D341Med (cell line): ENCODE measurements around the gene TMEM164.
A peak's percentile ranks its signal among the peaks of the same experiment; 100 is the strongest.

Experiments
- DNase-seq: peaks from one replicate; pipeline ENCODE4 v3.0.0; 2012; ENCODE audit warnings: low spot score

The TMEM164 gene

DNA sequence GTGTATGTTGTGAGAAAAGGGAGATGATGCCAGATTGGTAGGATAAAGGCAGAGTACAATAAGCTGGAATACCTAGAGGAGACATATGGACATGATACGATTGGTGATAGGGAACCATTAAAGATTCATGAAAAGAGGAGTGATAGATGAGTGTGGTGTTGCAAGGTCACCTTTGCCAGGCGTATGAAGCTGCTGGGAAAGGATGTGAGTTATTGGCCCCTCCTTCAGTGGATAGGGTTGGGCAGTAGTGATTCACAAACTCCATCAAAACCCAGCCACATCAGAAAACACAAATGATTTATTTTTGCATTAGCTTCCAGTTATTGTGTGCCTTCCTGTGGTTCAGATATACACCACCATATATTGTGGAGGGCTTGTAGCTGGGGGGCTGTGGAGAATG lies 34.3 kb downstream of the TMEM164 start:
- DNase-seq: no peak

DNA sequence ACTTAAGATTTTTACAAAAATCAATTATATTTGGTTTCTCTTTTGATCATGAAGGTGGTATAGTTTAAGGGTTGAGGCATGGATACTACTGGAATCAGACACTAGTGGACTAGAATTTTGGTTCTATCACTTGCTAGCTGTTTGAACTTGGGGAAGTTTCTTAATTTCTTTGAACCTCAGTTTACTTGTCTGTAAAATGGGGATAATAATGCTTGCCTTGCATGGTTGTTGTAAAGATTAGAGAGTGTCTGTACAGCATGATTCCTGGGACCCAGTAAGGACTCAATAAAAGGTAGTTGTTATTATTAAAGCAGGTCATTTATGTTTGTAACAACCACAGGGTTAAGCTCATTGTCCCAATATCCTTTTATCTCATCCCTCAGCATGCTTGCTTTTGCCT lies 36.0 kb downstream of the TMEM164 start:
- no peak for DNase-seq

- DNase-seq: no peak
These were observed 39.1 kb downstream of the TMEM164 start for GRCh38 chrX:110041980-110042379.

GRCh38 chrX:110042496-110042895 lies 39.6 kb downstream of the TMEM164 start:
- DNase-seq: no peak

DNA sequence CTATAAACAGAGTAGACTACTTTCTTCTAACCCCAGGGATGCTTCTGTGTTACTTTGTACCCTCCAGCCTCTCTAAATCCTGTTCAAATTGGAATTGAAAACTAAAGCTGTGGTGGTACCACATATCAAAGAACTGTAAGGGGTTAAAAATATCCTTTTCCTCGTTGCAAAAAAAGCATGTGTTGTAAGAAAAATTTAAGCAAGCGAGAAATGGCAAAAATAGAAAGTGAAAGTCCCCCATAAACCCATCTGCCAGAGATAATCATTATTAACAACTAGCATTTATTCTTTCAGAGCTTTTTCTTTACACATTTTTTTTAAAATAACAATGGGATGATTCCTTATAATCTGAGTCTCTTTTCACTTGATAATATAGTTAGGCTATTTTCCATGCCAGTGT lies 40.6 kb downstream of the TMEM164 start:
- DNase-seq: no peak

DNA sequence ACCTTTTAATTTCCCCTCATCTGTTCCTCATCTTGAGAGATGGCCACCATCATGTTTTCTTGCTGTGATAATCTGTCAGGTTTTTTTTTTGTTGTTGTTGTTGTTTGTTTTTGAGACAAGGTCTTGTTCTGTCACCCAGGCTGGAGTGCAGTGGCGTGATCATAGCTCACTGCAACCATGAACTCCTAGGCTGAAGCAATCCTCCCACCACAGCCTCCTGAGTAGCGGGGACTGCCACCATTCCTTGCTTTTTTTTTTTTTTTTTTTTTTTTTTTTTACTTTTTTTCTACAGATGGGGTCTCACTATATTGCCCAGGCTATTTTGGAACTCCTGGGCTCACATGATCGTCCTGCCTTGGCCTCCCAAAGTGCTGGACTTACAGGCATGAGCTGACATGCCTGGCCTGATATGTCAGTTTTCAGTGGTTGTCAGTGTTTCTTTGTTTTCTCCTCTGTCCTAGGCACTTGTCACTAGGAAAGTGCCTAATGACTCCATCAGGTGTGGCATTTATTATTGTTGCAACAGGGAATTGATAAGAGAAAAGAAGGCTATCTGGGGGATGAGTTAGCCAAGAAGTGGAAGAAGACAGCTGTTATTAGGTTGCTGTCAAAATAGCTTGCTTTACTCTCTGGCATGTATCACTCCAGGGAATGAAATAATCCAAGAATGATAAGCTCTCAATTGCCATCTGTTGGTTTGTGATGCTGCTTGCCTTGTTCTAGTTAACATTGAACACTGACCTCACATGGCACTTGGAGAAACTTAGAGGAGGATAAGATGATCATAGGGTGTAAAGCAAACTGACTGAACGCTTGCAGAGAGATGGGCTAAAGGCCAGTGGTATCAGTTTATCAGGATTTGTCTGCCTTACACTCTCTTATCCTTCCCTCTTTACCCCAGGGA lies 41.7 kb downstream of the TMEM164 start:
- peak; percentile 44 for DNase-seq

GRCh38 chrX:110045421-110045820 lies 42.5 kb downstream of the TMEM164 start:
- DNase-seq: peak; percentile 50

GRCh38 chrX:110046001-110046400 lies 43.1 kb downstream of the TMEM164 start:
- DNase-seq: no peak

DNA sequence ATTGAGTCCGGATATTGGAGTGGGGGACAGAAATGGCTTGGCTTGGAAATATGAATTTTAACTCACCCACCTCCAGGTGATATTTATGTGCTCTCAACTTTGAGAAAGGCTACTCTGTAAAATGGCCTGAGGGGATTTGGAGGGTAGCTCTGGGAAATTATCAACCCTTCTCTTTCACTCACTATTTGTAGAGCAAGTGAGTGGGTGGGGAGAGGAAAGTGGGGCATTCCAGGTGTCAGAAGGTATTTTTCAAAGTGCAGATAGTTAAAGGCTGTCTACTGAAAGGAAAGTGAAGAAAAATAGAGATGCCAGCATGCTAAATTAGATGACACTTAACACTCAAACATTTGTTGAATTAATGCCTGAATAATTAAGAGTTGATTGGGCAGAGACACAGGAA lies 44.1 kb downstream of the TMEM164 start:
- DNase-seq: no peak

GRCh38 chrX:110049096-110049495 lies 46.2 kb downstream of the TMEM164 start:
- no peak for DNase-seq

GRCh38 chrX:110050386-110050785 lies 47.5 kb downstream of the TMEM164 start:
- no peak for DNase-seq

DNA sequence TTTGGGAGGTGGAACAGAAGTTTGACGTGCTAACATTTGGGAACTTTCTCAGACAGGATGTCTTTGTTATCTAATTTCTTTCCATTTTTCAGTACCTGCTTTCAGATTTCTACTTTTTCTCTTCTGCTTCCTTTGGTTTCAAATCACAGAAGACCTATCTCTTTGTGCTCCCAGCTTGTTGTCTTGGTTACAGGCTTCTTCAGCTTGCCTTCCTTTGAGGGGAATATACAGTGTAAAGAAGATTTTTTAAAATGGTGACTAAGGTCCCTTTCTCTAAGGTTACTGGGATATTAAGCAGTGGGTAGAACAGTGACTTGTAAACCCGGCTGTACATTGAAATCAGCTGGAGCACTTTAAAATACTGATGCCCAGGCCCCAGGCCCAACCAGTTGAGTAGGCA lies 48.0 kb downstream of the TMEM164 start:
- no peak for DNase-seq

GRCh38 chrX:110051559-110051958 lies 48.6 kb downstream of the TMEM164 start:
- no peak for DNase-seq

- DNase-seq: no peak
These were observed 49.4 kb downstream of the TMEM164 start for GRCh38 chrX:110052303-110052702.

GRCh38 chrX:110053453-110053852 lies 50.5 kb downstream of the TMEM164 start:
- DNase-seq: no peak

DNA sequence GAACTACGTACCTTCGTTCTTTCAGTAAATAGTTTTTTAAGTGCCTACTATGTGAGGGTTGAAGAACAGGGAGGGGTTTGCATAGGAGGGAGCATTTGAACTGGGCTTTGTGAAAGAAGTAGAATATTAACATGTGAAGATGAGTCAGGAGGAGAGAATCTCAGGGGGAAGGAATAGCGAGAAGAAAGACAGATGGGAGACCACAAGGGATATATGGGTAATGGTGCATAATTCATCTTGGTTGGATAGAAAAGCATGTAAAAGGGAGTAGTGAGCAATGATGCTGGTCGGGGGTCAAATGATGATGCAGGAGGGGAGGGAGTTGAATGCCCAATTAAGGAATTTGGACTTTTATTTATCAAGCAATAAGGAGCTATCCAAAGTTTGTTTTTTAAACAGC lies 52.7 kb downstream of the TMEM164 start:
- no peak for DNase-seq

GRCh38 chrX:110056419-110056818 lies 53.5 kb downstream of the TMEM164 start:
- no peak for DNase-seq

GRCh38 chrX:110059410-110059809 lies 56.5 kb downstream of the TMEM164 start:
- no peak for DNase-seq

DNA sequence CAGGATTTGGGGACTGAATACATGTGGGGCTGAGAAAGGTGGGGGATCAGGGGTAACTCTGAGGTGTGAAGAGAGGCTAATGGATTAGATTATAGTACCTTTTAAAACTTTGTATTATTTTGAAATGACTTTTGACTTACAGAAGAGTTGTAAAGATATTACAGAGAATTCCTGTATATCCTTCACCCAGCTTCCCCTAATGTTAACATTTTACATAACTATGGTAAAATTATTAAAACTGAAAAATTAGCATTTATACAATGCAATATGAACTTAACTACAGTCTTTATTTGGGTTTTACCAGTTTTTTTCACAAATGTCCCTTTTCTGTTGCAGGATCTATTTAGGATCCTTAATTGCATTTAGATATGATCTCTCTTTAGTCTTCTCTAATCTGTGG lies 57.4 kb downstream of the TMEM164 start:
- no peak for DNase-seq

DNA sequence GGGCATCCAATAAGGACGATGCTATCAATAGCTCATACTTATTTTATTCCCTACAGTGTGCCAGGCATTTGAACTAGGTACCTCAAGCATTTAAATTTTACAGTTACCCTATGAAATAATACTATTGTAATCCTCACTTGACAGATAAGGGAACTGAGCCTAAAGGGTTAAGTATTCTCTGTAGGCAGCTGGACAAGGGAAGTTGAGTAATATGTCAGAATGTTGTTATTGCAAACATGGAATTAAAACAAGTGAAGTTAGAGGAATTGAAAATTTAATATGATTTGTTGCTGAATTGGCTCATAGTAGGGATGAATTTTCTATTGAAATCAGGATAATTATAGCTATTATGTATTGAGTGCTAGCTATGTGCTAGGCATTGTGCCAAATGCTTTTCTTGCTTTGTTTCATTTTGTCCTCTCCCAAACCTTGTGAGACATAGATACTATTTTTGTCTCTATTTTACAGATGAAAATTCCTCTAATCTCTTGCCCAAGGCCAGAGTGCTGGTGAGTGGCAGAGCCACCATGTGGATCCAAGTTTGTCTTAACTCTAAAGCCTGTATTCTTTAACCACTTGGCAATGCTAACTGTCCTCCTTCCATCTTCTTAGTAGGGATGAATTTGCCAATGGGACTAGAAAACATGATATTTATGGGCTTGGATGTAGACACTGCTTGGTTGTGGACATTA lies 58.1 kb downstream of the TMEM164 start:
- no peak for DNase-seq

GRCh38 chrX:110062919-110063318 lies 60.0 kb downstream of the TMEM164 start:
- no peak for DNase-seq

DNA sequence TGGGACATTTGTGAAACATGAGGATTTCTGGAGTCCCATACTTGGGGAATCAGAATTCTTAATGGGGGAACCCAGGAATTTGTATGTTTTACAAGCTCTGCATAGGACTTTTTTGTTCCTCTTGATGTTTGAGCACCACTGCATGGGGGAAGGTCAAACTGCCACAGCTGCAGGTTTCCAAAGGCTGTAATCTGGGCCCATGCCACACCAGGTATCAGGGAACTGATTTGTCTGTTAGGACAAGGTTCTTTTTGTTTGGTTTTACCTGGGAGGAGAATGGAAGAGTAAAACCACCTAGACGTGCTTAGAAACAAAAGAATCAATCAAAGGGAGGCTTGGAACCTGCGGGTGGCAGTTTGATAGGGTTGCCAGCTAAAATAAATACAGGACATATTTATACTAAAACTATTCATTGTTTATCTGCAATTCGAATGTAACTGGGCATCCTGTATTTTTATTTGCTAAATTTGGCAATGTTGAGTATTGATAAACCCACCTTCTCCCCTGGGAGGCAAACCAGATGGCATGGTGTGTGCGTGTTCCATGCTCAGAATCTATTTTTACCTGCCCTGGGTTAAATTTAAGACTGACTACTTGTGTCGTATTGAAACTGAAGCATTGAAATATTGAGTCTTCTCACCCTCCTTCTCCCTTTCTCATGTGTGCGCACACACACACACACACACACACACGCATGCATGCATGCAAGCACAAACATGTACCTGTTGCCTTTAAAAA lies 63.7 kb downstream of the TMEM164 start:
- DNase-seq: no peak

GRCh38 chrX:110070970-110071369 lies 68.1 kb downstream of the TMEM164 start:
- DNase-seq: no peak
